ENCODE measurements around the gene PRKCQ. TPM values are rescaled to one million over a fixed set of nuclear protein-coding genes. Genes with fewer than 3 reads are reported as not detected.

The PRKCQ gene
- total and polyA plus RNA-seq, 2 of the 8 experiments (the other 6 are each of a cell fraction or from before 2014, with no cell fraction given) = 9.1 to 22.6 TPM

GRCh38 chr10:6423413-6424170 lies 156.5 kb downstream of the PRKCQ start (continued):
- no peak for TF ChIP-seq SP4 (IDR thresholded peaks at IDR 0.05; ENCODE audit: low read length)
- TF ChIP-seq CHD2 (IDR thresholded peaks at IDR 0.05; ENCODE audit: low read length) = no peak
- no peak for TF ChIP-seq JUND (IDR thresholded peaks at IDR 0.05; ENCODE audit: low read length)
- no peak for TF ChIP-seq TEAD4 (IDR thresholded peaks at IDR 0.05; ENCODE audit: low read depth, low read length)
- TF ChIP-seq POLR2A (IDR thresholded peaks at IDR 0.05; ENCODE audit: control extremely low read depth in 1 of 2, low read depth in 2 of 2, low read length in 2 of 2) = no peak
- no peak for TF ChIP-seq HDAC6 (IDR thresholded peaks at IDR 0.05; ENCODE audit: low read depth, low read length)
- TF ChIP-seq EGR1 (IDR thresholded peaks at IDR 0.05; ENCODE audit: borderline replicate concordance, low read depth, low read length) = no peak
